ENCODE data around the gene VGLL4.

GRCh38 chr3:11602886-11603527 lies 40.7 kb downstream of the VGLL4 start:
- TF ChIP-seq GATA3 (IDR thresholded peaks at IDR 0.05; ENCODE audit: low read depth, low read length) (no peak), GATA2 (IDR thresholded peaks at IDR 0.05; ENCODE audit: low read depth, low read length) (no peak)
